HG02623 (cell line): ENCODE results near the gene TOGARAM1.

ENCODE experiments used
- ATAC-seq: cut with Tn5 transposase; IDR thresholded peaks from one replicate; pipeline ENCODE4 v1.9.1; 2021; ENCODE audit warnings: moderate library complexity; ENCODE audit not compliant: unreplicated experiment

Gene TOGARAM1

GRCh38 chr14:44962334-44963043 is 499 bp downstream of the TOGARAM1 start:
- peak; percentile 18 for ATAC-seq

GRCh38 chr14:44963044-44963528 is 1.1 kb downstream of the TOGARAM1 start:
- ATAC-seq = no peak

- no peak for ATAC-seq
Observed at GRCh38 chr14:44963775-44964380, 1.9 kb downstream of the TOGARAM1 start.

GRCh38 chr14:44966601-44967336 is 4.8 kb downstream of the TOGARAM1 start:
- ATAC-seq = no peak

- ATAC-seq = no peak
Observed at GRCh38 chr14:44968714-44969113, 6.7 kb downstream of the TOGARAM1 start.

GRCh38 chr14:44970907-44971306 is 8.9 kb downstream of the TOGARAM1 start:
- ATAC-seq = no peak

GRCh38 chr14:44971459-44971858 is 9.5 kb downstream of the TOGARAM1 start:
- ATAC-seq = no peak

GRCh38 chr14:44979273-44979672 is 17.3 kb downstream of the TOGARAM1 start:
- ATAC-seq = no peak

GRCh38 chr14:44979740-44980356 is 17.9 kb downstream of the TOGARAM1 start:
- ATAC-seq = no peak

- ATAC-seq = no peak
Observed at GRCh38 chr14:44981198-44981597, 19.2 kb downstream of the TOGARAM1 start.

GRCh38 chr14:44982594-44982993 is 20.6 kb downstream of the TOGARAM1 start:
- no peak for ATAC-seq

GRCh38 chr14:44988694-44989093 is 26.7 kb downstream of the TOGARAM1 start:
- no peak for ATAC-seq

- ATAC-seq = no peak
Observed at GRCh38 chr14:44989497-44990440, 27.8 kb downstream of the TOGARAM1 start.

GRCh38 chr14:44990533-44990932 is 28.5 kb downstream of the TOGARAM1 start:
- ATAC-seq = no peak

GRCh38 chr14:44995196-44995595 is 33.2 kb downstream of the TOGARAM1 start:
- no peak for ATAC-seq

- ATAC-seq = no peak
Observed at GRCh38 chr14:44995770-44996294, 33.8 kb downstream of the TOGARAM1 start.

GRCh38 chr14:45003924-45004323 is 41.9 kb downstream of the TOGARAM1 start:
- no peak for ATAC-seq

- ATAC-seq = no peak
Observed at GRCh38 chr14:45015133-45015532, 53.1 kb downstream of the TOGARAM1 start.

- no peak for ATAC-seq
Observed at GRCh38 chr14:45028107-45028626, 66.2 kb downstream of the TOGARAM1 start.

GRCh38 chr14:45034730-45035129 is 72.7 kb downstream of the TOGARAM1 start:
- no peak for ATAC-seq
